Measurements from ENCODE around the gene GFPT1. TPM values are rescaled to one million over a fixed set of nuclear protein-coding genes. Genes with fewer than 3 reads are reported as not detected.
A peak's percentile ranks its signal among the peaks of the same experiment; 100 is the strongest.

GFPT1 gene
- polyA plus RNA-seq, 3 donors from 2014 or later = 4.5 to 11.0 (median 5.5) TPM

- H3K27ac Mint-ChIP-seq = no peak overlapping the region
- no peaks in the 10 kb centered on the region for H3K36me3 Mint-ChIP-seq
- H3K4me3 Mint-ChIP-seq = no peak overlapping the region
- no peaks in the 10 kb centered on the region for H3K4me1 Mint-ChIP-seq
- peaks cover 2 to 5% (median 4%) of the 10 kb centered on the region in 3 donors for H3K27me3 Mint-ChIP-seq (ENCODE audit: low read depth in 3 of 3)
- no peak for DNase-seq
- H3K9me3 Mint-ChIP-seq = no peaks in the 10 kb centered on the region
Measured at GRCh38 chr2:69287544-69287943, 99.5 kb downstream of the GFPT1 start.

GRCh38 chr2:69285379-69285894 lies 101.6 kb downstream of the GFPT1 start:
- H3K4me3 Mint-ChIP-seq = no peak overlapping the region
- no peak for DNase-seq
- peaks cover 4 to 6% (median 4%) of the 10 kb centered on the region in 3 donors for H3K27me3 Mint-ChIP-seq (ENCODE audit: low read depth in 3 of 3)
- peaks cover 0 to 2% (median 0%) of the 10 kb centered on the region in 6 donors for H3K9me3 Mint-ChIP-seq
- H3K36me3 Mint-ChIP-seq = no peaks in the 10 kb centered on the region
- no peak overlapping the region for H3K27ac Mint-ChIP-seq
- no peaks in the 10 kb centered on the region for H3K4me1 Mint-ChIP-seq

- Mint-ChIP-seq H3K9me3 (peaks cover 0 to 2% (median 0%) of the 10 kb centered on the region in 6 donors), H3K4me1 (no peaks in the 10 kb centered on the region), H3K27ac (no peak overlapping the region), H3K4me3 (no peak overlapping the region), H3K27me3 (ENCODE audit: low read depth in 3 of 3) (peaks cover 5 to 13% (median 7%) of the 10 kb centered on the region in 3 donors), H3K36me3 (no peaks in the 10 kb centered on the region)
- no peak for DNase-seq
Measured at GRCh38 chr2:69280796-69281412, 106.1 kb downstream of the GFPT1 start.

GRCh38 chr2:69279931-69280681 lies 106.9 kb downstream of the GFPT1 start:
- H3K4me3 Mint-ChIP-seq = no peak overlapping the region
- H3K27me3 Mint-ChIP-seq (ENCODE audit: low read depth in 3 of 3) = peaks cover 7 to 13% (median 7%) of the 10 kb centered on the region in 3 donors
- DNase-seq = no peak
- no peak overlapping the region for H3K27ac Mint-ChIP-seq
- no peaks in the 10 kb centered on the region for H3K36me3 Mint-ChIP-seq
- H3K9me3 Mint-ChIP-seq = peaks cover 0 to 2% (median 0%) of the 10 kb centered on the region in 6 donors
- H3K4me1 Mint-ChIP-seq = no peaks in the 10 kb centered on the region

- H3K27ac Mint-ChIP-seq = no peak overlapping the region
- H3K4me1 Mint-ChIP-seq = no peaks in the 10 kb centered on the region
- no peak for DNase-seq
- no peaks in the 10 kb centered on the region for H3K36me3 Mint-ChIP-seq
- no peak overlapping the region for H3K4me3 Mint-ChIP-seq
- peaks cover 7 to 13% (median 10%) of the 10 kb centered on the region in 3 donors for H3K27me3 Mint-ChIP-seq (ENCODE audit: low read depth in 3 of 3)
- H3K9me3 Mint-ChIP-seq = peaks cover 0 to 2% (median 0%) of the 10 kb centered on the region in 6 donors
Measured at GRCh38 chr2:69279211-69279610, 107.8 kb downstream of the GFPT1 start.

- Mint-ChIP-seq H3K27me3 (ENCODE audit: low read depth in 3 of 3) (peaks cover 7 to 16% (median 12%) of the 10 kb centered on the region in 3 donors), H3K9me3 (peaks cover 0 to 3% (median 0%) of the 10 kb centered on the region in 6 donors), H3K27ac (no peak overlapping the region), H3K4me1 (no peaks in the 10 kb centered on the region), H3K36me3 (no peaks in the 10 kb centered on the region), H3K4me3 (no peak overlapping the region)
- no peak for DNase-seq
Measured at GRCh38 chr2:69278366-69278765, 108.7 kb downstream of the GFPT1 start.

- Mint-ChIP-seq H3K4me3 (no peak overlapping the region), H3K36me3 (no peaks in the 10 kb centered on the region), H3K4me1 (no peaks in the 10 kb centered on the region), H3K27me3 (ENCODE audit: low read depth in 3 of 3) (peaks cover 5 to 15% (median 8%) of the 10 kb centered on the region in 3 donors), H3K27ac (no peak overlapping the region), H3K9me3 (peaks cover 0 to 1% (median 0%) of the 10 kb centered on the region in 6 donors)
- no peak for DNase-seq
Measured at GRCh38 chr2:69275490-69275889, 111.5 kb downstream of the GFPT1 start.

GRCh38 chr2:69272803-69273471 lies 114.1 kb downstream of the GFPT1 start:
- DNase-seq = no peak
- Mint-ChIP-seq H3K27ac (peak overlapping the region in 1 of 6 donors; percentile 24), H3K36me3 (no peaks in the 10 kb centered on the region), H3K4me1 (no peaks in the 10 kb centered on the region), H3K27me3 (ENCODE audit: low read depth in 3 of 3) (peaks cover 5 to 11% (median 8%) of the 10 kb centered on the region in 3 donors), H3K9me3 (peaks cover 0 to 1% (median 0%) of the 10 kb centered on the region in 6 donors), H3K4me3 (no peak overlapping the region)

GRCh38 chr2:69271831-69272257 lies 115.2 kb downstream of the GFPT1 start:
- H3K9me3 Mint-ChIP-seq = peaks cover 0 to 1% (median 0%) of the 10 kb centered on the region in 6 donors
- H3K4me3 Mint-ChIP-seq = no peak overlapping the region
- no peaks in the 10 kb centered on the region for H3K4me1 Mint-ChIP-seq
- H3K27me3 Mint-ChIP-seq (ENCODE audit: low read depth in 3 of 3) = peaks cover 5 to 8% (median 7%) of the 10 kb centered on the region in 3 donors
- H3K27ac Mint-ChIP-seq = no peak overlapping the region
- no peak for DNase-seq
- no peaks in the 10 kb centered on the region for H3K36me3 Mint-ChIP-seq

Other genes with a start within 250 kb of the GFPT1 start
- gene NFU1, start 50.2 kb upstream of the GFPT1 start, polyA plus RNA-seq = 100 to 1,000 TPM in 2 of 3 donors, 10 to 100 TPM in 1; 67.2 to 130 (median 126) TPM